Lower leg skin (tissue), 3 donors: ENCODE measurements around the gene PKM.

ENCODE experiments used
- CTCF ChIP-seq, 3 donors: fragments of 450-650 bp; IDR thresholded peaks; one replicate each; pipeline ENCODE4 v1.5.1; 2016; ENCODE audit warnings: antibody characterized with exemption in 3 of 3, mild to moderate bottlenecking in 3 of 3, moderate library complexity in 2 of 3
- POLR2A ChIP-seq, 2 donors: fragments of 450-650 bp; IDR thresholded peaks; one replicate each; pipeline ENCODE4 v1.6.1; 2016 to 2017; ENCODE audit warnings: antibody characterized with exemption in 2 of 2, mild to moderate bottlenecking in 1 of 2, moderate library complexity in 1 of 2

DNA sequence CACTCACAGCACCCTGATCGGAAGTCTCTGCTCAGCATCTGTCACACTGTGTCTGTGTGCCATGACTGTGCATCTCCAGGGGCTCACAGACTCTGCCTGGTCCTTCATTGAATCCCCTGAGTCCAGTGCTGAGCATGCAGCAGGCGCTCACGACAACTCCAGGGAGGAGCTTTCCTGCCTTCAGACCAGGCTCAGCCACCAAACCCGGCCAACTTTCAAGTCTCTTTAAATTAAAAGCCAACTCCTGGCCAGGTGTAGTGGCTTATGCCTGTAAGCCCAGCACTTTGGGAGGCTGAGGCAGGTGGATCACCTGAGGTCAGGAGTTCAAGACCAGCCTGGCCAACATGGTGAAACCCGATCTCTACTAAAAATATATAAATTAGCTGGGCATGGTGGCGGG lies 57.6 kb downstream of the PKM start:
- TF ChIP-seq CTCF (IDR thresholded peaks at IDR 0.05), result no peak
- no peak for TF ChIP-seq POLR2A (IDR thresholded peaks at IDR 0.05)
